HFF-Myc (cell line): Measurements from ENCODE around the gene AGA.

Experiments used
- DNase-seq: peaks from one replicate; pipeline ENCODE4 v3.0.0-alpha.2; 2011; ENCODE audit warnings: low read depth; ENCODE audit errors: extremely low read depth
- H3K4me3 ChIP-seq: replicated peaks from 2 replicates; pipeline ENCODE4 v1.5.1; 2011; ENCODE audit warnings: low read depth, mild to moderate bottlenecking, control low read depth, low read length
- CTCF ChIP-seq: IDR thresholded peaks from 2 replicates; pipeline ENCODE4 v1.5.1; 2012; ENCODE audit warnings: mild to moderate bottlenecking, low read depth, low read length, control low read depth; ENCODE audit errors: missing control alignments

AGA gene

DNA sequence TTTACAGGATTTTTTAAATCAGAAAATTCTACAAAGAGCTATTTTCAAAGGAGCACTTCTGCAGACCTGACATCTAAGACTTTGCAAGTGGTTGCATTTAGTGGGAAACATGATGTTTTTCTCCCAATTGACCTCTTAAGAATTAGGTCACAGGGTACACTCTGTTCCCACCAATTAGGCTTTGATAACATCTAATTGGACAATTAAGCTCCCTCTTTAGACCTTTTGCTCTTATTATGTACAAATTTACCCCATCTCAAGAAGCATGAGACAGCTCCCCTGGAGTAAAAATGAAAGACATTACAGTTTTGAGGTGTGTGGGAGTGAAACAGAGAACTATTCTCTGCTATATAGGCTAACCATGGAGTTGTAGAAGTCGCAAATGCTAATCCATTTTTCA, 31.8 kb upstream of the AGA start:
- DNase-seq = no peak
- no peak overlapping the region for H3K4me3 ChIP-seq
- no peak for TF ChIP-seq CTCF

- TF ChIP-seq CTCF = no peak
- H3K4me3 ChIP-seq = no peak overlapping the region
- no peak for DNase-seq
These were observed 21.8 kb upstream of the AGA start for GRCh38 chr4:177464026-177464425.

DNA sequence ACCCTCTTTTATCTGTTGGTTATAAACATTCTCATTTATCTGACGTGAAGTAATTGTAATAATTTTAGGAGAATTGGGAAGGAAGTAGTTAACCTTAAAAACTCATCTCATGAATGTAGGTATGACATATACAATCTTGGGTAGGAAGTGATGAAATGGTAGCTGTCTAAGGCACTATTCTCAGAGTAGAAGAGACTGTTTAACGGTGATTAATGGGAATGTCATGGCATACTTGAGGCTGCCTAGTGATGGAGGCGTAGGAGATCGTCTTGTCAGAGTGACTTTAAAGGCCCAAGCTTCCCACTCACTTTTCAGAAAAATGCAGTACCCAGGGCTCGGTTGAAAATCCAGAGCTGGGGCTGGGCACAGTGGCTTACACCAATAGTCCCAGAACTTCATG, 19.4 kb upstream of the AGA start:
- TF ChIP-seq CTCF = no peak
- DNase-seq = no peak
- H3K4me3 ChIP-seq = no peak overlapping the region

GRCh38 chr4:177460460-177460859, 18.2 kb upstream of the AGA start:
- TF ChIP-seq CTCF = no peak
- no peak for DNase-seq
- no peak overlapping the region for H3K4me3 ChIP-seq

DNA sequence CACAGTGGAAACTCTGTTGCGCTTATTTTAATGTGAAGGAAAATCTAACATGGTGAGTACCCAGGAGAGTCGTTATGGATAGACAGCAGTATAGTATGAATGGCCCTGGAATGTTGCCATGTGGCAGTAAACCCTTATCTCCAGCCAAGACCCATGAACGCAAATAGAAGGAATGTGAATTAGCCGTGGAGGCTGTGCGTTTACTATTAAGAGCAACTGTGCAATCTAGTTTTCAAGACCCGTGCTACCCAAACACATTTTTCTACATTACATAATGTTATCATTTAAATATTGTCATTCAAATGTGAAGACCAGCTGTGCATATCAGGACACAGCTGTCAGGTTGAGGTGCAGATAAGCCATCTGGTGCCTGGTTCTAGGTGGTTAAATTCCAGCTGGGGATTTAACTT, 13.3 kb upstream of the AGA start:
- DNase-seq = no peak
- TF ChIP-seq CTCF = no peak
- H3K4me3 ChIP-seq = no peak overlapping the region

- no peak for DNase-seq
- TF ChIP-seq CTCF = no peak
- H3K4me3 ChIP-seq = no peak overlapping the region
These were observed 10.9 kb upstream of the AGA start for GRCh38 chr4:177453116-177453515.

- no peak overlapping the region for H3K4me3 ChIP-seq
- no peak for TF ChIP-seq CTCF
- DNase-seq = no peak
These were observed 8.9 kb upstream of the AGA start for GRCh38 chr4:177451108-177451500.
